HG02588 (cell line): Measurements from ENCODE around the gene ABLIM3.

Experiments used
- ATAC-seq: cut with Tn5 transposase; IDR thresholded peaks from one replicate; pipeline ENCODE4 v1.9.1; 2021; ENCODE audit warnings: mild to moderate bottlenecking, moderate library complexity; ENCODE audit not compliant: unreplicated experiment

The ABLIM3 gene

GRCh38 chr5:149301049-149301743 lies 159.9 kb downstream of the ABLIM3 start:
- no peak for ATAC-seq

GRCh38 chr5:149301744-149302380 lies 160.6 kb downstream of the ABLIM3 start:
- ATAC-seq: no peak

- no peak for ATAC-seq
These were observed 161.3 kb downstream of the ABLIM3 start for GRCh38 chr5:149302641-149303040.

- ATAC-seq: no peak
These were observed 161.9 kb downstream of the ABLIM3 start for GRCh38 chr5:149303210-149303609.

GRCh38 chr5:149304195-149305078 lies 163.1 kb downstream of the ABLIM3 start:
- no peak for ATAC-seq

GRCh38 chr5:149309354-149309753 lies 168.1 kb downstream of the ABLIM3 start:
- no peak for ATAC-seq
